NCI-H146 (cell line): ENCODE data around the gene MMP24.
A peak's percentile ranks its signal among the peaks of the same experiment; 100 is the strongest.

Experiments
- DNase-seq: peaks from one replicate; lab custom pipeline; 2025; lab: John Stamatoyannopoulos, UW

MMP24 gene

DNA sequence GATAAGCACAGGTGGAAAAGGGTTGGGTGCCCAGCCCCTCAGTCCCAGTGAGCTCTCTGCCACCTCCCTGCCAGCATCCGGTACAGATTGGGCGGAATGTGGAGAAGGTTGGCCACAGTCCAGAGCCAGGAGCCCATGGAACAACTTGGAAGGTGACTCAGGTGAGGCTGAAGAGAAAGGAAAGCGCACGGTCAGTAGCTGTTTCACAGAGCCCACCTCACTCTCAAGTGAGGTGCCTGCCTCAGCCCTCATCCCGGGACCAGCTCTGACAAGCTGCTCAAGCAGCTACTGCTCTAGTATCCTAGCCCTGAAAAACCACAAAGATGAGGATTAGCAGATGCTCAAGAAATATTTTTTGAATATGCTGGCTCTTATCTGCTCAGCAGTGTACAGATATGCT is 52.5 kb downstream of the MMP24 start:
- no peak for DNase-seq

DNA sequence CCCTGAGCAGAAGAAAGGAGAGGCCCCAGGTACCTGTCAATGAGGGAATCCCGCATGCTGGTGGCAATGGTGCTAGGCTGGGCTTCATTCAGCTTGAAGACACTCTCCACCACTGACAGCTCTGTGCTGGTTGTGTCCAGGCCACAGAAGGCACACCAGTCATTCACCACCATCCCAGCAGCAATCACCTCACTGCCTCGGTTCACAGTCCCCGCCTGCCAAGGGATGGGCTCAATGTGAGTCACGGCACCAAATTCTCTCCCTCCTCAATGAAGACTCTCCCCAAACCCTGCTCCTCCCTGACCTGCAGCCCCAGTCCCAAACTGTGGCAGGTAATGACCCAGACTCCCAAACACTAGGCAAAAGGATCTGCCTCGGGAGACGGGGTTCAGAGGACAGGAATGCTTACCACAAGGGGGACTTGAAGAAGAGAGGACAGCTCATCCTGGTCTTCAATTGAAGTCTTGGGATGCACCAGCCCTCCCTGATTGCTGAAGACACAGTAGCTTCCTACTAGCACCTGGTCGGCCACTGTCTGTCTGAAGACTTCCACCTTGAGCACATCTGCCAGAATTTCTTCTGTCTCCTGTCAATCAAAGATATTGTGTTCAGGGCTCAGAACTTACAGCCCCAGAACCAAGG is 53.2 kb downstream of the MMP24 start:
- no peak for DNase-seq

DNA sequence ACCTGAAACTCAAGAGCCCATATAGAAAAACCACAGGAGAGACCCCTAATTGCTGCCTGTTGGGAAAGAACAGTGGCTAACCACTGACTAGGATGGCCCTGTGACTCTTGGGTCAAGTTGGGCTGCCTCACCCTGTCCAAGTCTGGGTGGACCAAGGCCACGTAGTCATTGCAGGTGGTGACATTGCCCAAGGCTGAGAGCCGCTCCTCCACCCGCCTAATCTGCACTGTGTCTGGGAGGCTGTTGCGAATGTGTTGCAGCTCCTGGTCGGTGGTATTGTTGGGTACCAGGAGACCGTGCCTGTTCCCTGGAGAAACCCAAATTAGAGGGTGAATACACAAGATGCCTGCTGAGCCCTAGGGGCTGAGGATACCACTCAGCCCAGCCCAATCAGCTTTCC is 54.0 kb downstream of the MMP24 start:
- no peak for DNase-seq

DNA sequence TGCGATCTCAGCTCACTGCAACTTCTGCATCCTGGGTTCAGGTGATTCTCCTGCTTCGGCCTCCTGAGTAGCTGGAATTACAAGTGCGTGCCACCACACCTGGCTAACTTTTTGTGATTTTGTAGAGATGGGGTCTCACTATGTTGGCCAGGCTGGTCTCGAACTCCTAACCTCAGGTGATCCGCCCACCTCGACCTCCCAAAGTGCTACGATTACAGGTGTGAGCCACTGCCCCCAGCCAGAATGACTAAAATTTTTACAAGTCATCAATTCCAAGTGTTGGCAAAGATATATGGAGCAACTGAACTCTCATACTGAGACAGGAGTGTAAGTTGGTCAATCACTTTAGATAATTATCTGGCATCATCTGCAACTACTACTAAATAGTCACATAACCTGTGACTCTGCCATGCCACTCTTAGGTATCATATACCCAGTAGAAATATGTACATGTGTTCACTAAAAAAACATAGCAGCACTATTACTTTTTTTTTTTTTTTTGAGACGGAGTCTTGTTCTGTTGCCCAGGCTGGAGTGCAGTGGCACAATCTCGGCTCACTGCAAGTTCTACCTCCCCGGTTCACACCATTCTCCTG is 55.1 kb downstream of the MMP24 start:
- DNase-seq = no peak

DNA sequence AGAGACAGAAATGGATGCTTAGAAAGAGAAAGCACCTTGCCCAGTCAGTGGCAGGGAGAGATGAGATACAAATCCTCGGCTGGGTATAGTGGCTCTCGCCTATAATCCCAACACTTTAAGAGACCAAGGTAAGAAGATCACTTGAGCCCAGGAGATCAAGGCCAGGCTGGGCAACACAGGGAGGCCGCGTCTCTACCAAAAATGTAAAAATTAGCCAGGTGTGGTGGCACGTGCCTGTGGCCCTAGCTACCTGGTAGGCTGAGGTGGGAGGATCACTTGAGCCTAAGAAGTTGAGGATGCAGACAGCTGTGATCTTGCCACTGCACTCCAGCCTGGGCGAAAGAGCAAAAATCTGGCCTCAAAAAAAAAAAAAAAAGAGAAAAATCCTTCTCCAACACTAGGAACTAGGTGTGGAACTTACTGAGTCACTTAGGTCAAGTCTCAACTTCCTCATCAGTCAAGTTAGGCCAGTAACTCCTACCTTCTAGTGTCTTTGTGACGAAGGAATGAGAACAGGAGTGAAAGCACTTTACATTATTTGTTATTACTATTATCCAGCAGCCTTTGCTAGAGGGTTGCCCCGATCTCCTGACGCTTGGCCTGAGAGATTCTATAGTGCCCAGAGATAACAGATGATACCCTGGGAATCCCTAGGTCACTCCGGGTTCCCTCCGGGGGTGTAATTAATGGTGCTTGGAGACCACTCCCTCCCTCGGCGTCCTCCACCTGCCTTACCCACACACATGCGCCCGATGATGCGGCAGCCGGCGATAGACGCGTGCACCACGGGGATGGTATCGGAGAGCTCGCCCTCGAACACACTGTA is 57.2 kb downstream of the MMP24 start:
- peak; percentile 59 for DNase-seq

DNA sequence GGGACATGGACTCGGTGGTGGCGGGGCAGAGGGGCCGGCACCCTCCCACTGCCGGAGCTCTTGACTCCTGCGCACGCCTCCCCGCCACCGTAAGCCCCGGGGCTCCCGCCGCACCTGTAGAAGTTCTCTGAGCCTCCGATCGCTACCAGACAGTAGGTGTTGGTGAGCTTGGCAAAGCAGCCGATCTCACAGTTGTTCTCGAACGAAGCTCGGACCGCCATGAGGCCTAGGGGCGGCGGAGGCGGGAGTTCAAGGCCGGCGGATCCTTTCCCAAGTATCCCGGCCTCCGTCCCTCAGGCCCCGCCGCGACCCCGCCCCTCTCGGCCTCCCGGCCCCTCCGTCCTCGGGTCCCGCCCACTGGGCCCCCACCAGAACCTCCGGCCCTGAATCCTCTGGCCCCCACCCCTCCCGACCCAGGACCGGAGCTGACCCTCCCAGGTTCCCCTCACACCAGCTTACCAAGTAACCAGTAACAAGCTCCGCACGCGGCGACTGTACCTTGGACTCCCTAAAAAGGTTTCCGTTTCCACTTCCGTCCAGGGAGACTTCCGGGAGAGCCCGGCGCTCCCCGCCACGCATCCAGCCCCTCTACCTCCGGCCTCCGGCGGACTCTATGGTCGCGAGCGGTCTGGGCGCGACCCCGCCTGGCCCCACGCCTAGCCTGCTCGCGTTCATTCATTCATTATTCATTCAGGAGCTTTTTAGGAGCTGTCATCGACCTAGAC is 57.9 kb downstream of the MMP24 start, which contains the start of gene EIF6:
Gene EIF6 (minus strand): TSS at position 506 of the 725 bp plus-strand sequence. CDS start 285 bp downstream, at position 221.
- peak; percentile 92 for DNase-seq

DNA sequence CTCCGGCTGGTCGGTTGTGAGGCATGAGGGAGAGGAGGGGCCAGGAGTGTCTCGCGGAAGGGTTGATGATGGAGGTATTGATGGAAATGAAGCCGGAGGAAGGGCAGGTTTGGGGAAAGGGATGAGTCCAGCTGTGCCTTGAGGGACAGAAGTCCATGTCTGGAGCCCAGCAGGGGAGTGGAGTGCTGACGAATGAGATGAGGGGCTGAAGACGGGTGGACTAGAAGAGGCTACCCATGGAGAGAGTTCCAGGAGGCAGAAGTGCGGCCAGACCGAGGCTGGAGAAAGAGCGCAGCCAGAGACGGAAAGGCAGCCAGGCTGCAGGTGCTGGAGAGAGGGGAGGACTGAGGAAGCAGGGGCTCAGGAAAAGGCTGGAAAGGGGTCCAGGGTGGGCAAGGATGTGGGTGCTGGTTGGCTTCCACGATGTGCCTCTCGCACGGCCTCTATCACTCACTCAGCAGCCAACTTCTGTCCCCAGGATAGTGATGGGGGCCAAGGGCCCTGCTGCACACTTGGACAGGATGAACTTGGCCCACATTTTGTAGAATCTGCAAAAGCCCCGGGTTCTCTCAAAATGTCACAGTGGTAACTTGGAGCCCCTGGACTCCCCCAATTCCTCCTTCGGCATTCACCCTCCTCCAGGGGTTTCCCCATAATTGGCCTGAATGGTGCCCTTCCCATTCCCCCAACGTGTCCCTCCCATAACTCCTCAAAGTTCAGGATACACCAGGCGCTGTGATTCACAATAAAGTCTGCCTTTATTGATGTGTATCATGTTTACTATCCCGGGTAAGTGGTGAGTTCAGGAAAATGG is 58.7 kb downstream of the MMP24 start:
- no peak for DNase-seq

DNA sequence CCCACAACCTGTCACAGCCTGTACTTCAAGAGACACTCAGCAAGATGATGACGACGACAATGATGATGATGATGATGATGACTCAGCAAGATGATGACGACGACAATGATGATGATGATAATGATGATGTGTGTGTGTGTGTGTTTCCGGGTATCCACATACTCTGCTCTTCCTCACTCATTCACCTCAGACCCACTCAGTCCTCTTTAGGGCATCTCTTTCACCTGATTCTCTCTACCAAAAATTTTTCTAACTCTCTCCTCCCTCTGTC is 59.3 kb downstream of the MMP24 start:
- no peak for DNase-seq

DNA sequence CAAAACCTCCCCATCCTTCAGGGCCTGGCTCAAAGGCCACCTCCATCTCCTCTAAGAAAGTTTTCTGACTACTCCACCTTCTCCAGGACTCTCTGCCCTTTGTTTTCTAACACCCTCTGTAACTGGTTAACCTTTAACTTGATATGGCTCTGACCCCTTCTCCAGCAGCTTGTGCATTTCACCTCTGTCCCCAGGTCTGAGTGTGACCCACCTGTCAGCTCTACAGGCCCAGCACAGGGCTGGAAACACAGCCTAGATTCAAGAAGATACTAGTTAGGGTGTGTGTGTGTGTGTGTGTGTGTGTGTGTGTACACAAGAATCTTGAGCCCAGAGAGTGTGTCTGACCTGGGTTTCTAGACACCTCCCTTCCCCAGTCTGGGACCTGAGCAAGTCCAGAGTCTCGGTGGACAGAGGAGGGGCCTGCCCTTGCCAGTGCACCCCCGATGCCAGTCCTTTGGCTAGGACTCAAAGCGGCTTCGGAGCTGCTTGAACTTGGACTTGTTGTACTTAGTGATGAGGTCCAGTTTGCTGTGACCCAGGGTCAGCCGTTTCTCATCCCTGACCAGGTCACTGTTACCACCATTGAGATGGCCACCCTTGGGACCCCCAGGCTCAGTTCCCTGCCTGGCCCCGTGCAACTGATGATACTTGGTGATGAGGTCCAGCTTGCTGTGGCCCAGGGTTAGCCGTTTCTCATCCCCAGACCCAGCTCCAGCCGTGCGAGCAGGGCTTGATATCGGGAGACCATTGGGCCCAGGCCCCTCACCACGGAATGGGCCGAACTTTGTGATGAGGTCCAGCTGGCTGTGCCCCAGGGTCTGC is 59.8 kb downstream of the MMP24 start:
- DNase-seq = no peak

DNA sequence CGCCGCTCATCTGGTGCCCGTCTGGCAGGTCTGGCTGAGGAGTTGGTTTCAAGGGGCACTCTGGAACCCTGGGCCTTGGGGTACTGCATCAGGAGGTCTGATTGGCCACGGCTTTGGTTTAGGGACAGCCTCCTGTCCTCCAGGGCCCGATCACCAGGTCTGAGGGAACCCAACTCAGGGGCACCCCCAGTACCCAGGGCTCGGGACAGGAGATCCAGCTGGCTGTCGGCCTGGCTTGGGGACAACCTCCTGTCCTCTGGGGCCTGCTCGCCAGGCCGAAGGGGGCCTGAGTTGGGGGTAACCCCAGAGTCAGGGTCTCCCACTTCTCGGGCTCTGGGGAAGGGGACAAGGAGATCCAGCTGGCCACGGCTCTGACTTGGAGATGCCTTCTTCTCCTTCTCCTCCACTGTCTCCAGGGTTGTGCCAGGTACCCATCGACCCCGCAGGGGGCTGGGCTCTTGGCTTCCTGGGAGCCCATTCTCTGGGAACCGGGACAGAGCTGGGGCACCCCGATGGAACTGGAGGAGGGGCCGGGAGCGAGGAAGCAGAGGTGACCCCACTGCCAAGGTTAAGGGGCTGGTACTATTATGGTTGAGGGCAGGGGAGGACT is 60.5 kb downstream of the MMP24 start:
- no peak for DNase-seq

DNA sequence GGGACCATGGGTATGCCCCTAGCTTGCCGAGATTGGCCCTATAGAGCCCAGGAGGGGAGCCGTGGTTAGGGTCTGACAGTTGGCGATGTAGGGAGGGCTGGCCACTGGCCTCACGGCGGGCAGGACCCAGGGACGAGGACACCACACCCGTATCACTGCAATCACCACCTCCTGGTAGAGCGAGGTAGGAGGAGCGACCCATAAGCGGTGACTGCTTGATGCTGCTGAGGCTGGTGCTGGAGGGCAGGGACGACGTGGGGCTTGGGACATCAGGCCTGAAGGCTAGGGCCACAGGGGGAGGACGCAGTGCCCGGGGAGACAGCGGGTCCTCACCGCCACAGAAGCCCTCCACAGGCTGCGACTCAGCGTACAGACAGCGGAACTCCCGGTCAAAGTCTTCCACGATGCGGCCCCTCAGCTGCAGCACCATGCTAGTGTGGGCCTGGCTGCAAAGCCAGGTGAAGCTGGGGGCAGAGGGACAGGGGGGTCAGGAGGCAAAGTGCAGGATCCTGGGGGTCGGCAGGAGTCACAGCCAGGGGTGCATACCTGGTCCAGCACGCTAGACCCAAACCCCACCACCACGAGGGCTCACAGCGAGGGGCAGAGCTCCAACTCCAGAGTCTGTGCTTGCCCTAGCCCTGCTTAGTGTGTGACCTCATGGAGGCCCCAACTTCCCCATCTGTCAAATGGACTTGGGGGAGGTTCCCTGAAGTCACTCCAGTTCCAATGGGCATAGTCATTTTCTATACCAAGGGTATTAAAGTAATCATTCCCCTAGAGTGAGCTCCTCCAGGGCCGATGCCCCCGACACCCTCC is 61.2 kb downstream of the MMP24 start:
- DNase-seq = no peak

DNA sequence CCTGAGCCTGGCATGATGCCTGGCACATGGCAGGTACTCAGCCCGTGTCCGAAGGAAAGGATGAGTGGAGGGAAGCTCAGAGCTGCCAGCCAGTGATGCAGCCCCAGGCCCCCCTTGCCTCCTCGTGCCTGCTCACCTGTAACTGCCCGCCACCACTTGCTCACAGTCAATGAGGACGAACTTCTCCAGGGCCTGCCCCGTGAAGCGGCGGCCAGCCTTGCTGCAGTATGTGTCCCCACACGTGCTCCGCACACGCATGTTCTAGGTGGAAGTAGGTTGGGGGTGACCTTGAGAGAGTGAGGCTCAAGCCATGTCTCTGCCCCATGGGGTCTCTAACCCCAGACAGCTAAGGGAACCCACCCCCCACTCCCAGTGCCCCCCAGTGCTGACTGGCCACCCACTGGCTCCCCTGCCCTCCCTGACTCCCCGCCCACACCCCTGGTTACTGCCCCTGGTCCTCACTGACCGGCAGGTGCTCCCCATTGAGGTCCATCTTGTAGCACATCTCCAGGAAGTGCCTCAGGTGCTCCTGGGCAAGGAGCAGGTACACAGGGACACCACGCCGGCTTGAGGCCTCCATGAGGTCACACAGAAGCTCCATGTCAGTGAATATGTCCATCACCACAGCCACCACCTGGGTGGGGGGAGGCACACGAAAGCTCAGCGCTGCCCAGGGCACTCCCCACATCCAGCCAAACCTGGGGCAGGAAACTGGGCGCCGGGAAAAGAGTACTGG is 62.0 kb downstream of the MMP24 start:
- DNase-seq = no peak

DNA sequence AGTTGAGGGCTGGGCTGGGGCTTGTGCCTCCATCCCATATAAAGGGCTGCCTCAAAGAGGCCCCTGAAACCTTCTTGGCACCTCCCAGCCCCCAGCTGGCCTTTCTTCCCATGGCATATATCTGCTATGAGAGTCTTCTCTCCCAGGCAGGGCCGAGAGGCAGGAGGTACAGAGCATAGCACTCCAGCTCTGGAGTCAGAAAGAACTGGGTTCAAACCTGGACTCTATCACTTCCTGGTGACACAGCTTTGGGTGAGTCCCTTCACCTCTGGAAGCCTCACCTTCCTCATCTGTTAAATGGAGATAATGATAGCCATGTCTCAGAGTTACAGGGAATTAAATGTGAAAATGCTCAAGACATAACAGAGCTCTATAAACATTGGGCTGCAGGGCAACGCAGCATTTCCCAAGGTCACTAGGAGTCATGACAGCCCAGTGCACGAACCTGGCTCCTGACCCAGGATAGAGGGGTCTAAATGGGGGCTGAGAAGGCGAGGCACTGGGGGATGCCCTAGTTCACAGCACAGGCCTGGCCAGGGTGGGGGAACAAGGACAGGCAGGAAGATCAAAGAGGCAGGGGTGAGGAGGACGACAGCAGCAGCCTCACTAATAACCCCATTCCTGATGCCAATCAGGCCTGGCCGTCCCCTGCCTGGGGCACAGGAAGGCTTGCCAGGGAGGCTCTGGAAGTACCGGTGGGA is 63.8 kb downstream of the MMP24 start:
- DNase-seq = no peak

DNA sequence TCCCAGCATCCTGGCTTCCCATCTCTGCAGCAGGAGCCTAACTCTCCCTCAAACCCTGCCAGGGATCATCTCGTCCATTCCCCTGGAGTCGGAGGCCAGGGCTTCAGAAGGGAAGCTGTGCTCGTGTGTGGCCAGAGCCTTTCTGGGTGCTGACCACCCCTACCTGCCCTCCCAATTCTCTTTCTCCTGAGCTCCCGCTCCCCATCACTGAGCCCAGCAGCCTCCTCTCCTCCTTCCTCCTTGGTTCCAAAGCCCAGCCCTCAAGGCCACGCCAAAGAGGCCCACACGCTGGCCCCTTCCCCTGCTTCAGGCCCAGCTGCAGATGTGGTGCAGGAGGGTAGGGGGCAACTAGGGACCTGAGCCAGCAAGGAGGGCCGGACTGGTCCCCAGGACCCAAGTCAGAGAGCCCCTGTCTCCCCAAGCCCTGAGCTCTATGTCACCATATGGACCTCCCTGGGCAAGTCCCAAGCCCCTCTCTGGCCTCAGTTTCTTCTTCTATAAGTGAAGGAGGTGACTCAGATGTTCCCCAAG is 64.5 kb downstream of the MMP24 start:
- DNase-seq = no peak

DNA sequence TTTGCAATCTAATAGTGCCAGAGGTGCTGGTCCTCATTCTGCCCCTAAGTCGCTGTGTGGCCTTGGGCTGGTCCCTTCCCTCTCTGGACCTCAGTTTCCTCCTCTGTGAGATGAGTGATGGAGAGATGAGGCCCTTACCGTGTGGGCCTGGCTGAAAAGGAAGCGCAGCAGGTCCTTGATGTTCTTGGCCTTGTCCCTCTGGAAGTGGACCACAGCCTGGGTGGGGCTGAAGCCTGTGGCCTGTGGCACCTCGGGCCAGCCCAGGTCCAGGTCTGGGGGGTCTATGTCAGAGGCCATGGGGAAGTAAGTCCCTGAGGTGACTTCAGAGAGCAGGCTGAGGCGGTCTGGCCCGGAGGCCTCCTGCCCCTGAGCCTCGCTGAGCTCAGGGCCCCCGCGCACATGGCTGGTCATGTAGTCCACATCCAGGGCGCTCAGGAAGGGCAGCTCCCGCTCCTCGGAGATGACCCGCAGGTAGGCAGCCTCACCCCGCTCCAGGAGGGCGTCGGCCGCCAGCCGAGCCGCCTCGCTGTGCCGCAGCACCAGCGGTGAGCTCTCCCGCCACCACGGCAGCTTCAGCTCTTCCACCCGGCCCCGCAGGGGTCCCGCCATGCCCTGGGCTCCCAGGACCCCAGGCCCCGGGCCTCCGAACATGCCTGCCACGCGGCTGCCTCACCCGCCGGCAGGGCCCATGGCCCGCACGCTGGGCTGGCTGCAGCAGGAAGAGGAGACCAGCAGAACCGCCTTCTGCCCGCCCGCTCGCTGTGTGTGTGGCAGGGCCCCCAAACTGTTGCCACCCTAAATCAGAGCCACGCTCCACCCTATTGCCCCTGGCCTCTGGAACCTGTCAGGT is 65.4 kb downstream of the MMP24 start, which contains the start of gene FAM83C:
Gene FAM83C (minus strand): TSS at position 772 of the 850 bp plus-strand sequence. CDS start 121 bp downstream, at position 651.
- DNase-seq = no peak

DNA sequence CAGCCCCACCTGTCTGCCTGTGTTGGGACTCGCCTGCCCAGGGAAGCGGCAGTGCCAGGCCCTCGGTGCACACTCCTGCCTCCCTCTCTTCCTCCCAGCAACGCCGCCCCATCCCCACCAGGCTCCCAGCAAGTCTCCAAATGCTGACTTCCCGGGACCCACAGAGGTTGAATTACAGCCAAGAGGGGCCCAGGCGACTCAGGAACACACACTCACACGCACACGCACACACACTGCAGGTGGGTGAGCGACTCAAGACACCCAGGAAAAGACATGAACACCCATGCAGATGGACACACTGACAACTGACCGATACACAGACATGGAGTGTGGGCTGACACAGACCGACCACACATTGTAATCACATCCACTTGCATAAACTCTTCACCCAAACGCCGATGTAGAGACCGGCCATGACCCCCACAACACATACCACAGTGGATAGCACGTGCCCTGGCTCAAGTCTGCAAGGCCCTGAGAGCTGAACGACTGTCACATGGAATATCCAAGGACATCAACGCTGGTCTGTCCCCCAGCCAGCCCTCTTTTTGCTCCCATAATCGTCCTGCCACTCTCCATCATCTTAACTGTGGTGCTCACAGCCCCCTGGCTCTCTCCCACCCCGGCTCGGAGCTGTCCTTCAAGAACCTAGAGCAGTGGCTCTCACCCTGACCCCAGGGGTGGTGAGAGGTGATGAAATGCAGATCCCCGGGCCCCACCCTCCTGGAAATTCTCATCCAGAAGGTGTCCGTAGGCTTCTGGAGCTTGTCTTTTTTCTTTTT is 66.2 kb downstream of the MMP24 start:
- no peak for DNase-seq
